Stimulated activated CD8-positive, alpha-beta memory T cell treated with anti-CD3 and anti-CD28 coated beads, Interleukin-15, amount 100 ng/mL, for 24 hours (primary cell): ENCODE data around the gene ABI3BP.

Source experiments
- DNase-seq: peaks from one replicate; pipeline ENCODE4 v3.0.0-alpha.2; 2020; ENCODE audit warnings: low read depth

Gene ABI3BP

DNA sequence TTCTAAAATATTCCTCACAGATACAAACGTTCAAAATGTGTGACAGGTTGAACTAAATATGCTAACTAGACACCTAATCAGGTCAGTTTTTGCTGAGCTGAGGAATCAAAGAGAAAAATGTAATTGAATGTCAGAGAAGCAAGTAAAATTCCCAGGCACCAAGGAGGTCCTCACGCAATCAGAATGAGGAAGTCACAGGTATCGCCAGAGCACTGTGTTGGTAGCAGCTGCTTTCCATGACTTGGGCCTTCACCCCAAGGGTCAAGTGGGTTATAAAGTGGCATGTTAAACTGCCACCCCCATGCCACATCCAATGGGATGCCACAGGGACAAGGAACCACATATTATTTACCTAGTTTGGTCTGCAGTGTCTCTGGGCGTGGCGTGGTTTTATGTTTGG, 158.9 kb downstream of the ABI3BP start:
- DNase-seq = no peak

DNA sequence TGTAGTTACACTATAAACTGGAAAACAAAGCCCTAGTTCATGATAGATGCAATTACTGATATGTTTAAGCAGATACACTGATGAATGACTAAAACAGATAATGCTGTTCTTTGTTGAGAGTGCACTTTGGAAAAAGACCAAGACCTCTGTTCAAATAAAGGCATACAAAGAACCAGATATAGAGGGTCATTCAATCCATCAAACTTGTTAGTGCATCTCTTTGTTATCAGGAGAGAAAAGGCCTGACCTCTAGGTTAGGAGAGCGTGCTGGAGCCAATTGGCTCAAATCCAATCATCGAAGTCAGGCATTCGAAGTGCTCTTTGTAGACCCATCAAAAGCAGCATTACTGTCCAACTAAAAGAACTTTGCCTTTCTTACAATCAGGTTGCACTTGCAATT, 159.7 kb downstream of the ABI3BP start:
- no peak for DNase-seq

- DNase-seq = no peak
Observed at GRCh38 chr3:100831629-100832028, 161.6 kb downstream of the ABI3BP start.

- no peak for DNase-seq
Observed at GRCh38 chr3:100830931-100831330, 162.3 kb downstream of the ABI3BP start.

DNA sequence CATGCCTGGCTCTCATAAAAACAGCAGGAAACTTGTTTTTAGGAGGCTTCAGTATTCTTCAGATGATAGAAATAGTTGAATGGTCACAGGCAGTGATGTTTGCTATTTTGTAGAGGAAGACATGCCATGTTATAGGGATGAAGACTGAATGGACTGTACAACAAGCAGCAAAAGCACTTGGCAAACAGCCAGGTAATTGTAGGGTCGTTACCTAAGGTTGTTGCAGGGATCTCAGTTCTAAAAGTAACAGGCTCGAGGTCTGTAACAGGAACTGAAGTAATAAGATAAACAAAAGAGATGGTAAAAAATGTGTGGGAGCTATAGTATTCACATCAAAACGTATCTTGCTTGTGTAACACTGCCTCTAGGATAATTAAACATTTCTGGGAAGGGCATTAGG, 167.6 kb downstream of the ABI3BP start:
- no peak for DNase-seq

DNA sequence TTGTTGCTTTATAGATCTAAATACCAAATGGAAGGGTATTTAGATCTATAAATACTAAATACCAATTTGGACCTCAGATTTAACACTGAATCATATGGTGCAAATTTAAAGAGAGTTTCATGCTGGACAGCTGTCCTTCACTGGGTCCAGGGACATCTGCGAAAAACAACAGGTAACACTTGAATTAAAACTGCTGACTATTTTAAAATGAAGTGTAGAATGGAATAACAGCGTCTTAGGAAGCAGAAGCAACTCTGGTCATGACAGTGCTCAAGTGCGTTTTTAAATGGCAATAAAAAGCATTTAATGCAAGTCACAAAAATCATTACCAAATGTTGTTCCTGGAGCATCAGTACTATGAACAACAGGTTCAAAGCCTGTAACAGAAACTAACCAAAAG, 177.6 kb downstream of the ABI3BP start:
- DNase-seq = no peak

DNA sequence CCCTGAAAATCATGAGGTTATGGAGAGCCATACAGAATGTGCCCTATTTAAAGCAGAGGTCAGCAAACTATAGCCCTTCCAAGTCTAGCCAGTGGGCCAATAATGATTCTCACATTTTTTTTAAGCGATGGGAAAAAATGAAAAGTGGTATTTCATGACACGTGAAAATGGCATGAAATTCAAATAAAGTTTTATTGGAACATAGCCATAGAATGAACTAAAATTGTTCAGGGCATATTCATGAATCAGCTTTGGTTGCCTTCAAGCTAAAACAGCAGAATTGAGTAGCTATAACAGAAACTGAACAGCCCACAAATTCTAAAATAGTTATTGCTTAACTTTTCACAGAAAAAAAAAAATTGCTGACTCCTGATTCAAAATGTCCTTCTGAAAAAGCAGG, 179.4 kb downstream of the ABI3BP start:
- DNase-seq = no peak

GRCh38 chr3:100811779-100812507, 181.3 kb downstream of the ABI3BP start:
- DNase-seq = no peak

DNA sequence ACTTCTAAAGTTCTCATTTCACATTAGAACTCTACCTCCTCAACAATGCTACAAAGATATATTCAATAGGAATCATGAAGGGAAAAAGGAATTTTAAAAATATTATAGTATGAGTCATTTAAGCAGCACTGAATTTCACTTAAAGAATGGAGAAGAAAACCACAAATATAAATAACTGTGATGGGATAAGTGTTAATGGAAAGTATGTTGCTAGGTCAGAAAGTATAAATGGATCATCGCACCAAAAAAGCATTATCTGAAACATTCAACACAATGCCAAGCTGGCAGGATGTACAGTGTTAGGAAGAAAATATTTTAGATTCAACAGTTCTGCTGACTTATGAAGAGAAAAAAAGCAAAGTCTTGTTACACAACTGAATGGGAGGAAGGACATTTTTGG, 182.6 kb downstream of the ABI3BP start:
- no peak for DNase-seq

DNA sequence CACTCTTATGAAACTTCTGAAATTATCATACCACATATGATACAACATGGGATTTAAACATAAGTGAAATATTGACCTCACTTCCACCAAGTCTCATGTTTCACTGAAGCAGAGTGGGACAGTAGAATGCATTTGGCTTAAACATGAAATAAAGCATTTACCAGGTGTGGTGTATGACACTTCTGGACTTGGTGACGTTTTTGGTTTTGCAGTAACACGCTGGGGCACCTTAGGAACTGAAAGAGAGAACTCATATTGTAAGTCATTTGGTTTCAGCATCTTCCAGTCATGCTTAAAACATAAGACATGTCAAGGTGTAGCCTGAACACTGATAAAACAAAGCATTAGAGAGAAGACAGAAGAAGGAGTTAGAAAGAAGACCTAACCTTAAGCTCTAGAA, 188.6 kb downstream of the ABI3BP start:
- DNase-seq = no peak

DNA sequence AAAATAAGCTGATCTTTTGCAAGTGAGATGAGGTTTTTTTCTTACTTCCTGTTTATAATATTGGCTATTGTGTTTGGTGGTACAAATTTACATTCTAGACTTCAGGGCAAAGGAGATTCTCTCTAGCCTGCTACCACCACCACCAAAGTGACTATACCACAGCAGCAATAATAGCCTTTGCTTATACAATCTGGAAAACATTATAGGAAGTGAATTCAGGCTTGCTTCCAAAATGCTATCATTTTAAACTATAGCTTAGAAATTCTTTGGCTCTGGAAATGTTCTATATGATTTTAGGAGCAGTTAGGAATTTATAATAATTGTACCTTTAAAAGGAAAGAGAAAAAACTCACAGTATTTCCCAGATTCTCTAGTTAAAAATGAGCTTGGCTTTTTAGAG, 189.5 kb downstream of the ABI3BP start:
- no peak for DNase-seq

- no peak for DNase-seq
Observed at GRCh38 chr3:100802126-100802525, 191.1 kb downstream of the ABI3BP start.

GRCh38 chr3:100798012-100798411, 195.2 kb downstream of the ABI3BP start:
- no peak for DNase-seq

DNA sequence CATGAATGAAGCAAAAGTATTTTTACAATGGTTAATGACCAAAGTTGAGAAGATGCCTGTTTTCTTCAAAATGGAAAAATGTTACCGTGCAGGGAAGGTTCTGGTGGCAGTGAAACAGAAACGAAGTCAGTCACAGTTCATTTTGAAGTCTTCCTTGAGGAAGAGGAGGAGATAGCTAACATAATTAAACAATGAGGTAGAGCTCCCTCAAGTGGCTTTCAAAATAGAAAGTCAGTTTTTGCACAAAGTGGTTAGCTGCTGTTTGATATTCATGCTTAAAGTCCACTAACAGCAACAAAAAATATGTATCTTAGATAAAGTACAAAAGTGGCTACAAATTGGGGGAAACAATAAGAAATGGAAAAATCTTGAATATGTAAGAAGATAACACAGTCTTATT, 196.7 kb downstream of the ABI3BP start:
- DNase-seq = no peak

GRCh38 chr3:100789579-100789978, 203.6 kb downstream of the ABI3BP start:
- no peak for DNase-seq

GRCh38 chr3:100783619-100784018, 209.6 kb downstream of the ABI3BP start:
- no peak for DNase-seq

DNA sequence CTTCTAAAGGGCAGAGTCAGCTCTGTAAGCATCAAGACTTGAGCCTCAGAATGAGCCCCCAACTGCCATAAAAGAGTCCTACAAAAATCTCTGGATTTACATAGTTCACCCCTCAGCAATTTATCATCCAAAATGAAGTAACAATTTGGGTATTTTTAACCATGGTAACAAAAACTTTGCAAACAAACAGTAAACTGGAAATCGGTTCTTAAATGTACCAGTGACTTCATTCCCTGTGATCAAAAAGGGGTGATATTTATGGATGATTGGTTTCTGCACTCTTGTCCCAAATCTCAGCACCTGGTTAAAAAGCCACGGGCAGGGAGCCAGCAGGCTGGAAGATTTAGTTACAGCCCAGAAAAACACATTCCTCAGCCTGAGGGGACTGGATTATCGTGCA, 210.3 kb downstream of the ABI3BP start:
- DNase-seq = no peak

GRCh38 chr3:100782348-100782747, 210.9 kb downstream of the ABI3BP start:
- DNase-seq = no peak

- DNase-seq = no peak
Observed at GRCh38 chr3:100781301-100781700, 211.9 kb downstream of the ABI3BP start.

- no peak for DNase-seq
Observed at GRCh38 chr3:100780071-100780622, 213.1 kb downstream of the ABI3BP start.

- no peak for DNase-seq
Observed at GRCh38 chr3:100779480-100779879, 213.7 kb downstream of the ABI3BP start.

DNA sequence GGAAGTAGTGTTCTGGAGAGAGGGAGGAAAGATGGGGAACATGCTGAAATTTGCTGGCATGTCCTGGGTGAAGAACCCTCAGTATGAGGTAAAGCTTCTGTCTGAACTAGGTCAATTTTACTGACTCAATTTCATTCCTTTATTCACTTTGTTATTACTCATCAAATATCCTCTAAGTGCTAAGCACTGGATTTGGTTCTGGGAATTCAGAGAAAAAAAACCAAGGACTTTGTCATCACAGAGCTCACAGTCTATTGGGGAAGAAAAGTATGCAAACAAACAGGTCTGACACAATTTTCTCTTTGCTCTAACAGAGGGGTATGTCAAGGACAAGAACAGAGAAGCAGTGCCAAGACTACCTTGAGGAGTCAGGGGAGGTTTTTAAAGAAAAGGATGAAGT, 215.9 kb downstream of the ABI3BP start:
- no peak for DNase-seq

DNA sequence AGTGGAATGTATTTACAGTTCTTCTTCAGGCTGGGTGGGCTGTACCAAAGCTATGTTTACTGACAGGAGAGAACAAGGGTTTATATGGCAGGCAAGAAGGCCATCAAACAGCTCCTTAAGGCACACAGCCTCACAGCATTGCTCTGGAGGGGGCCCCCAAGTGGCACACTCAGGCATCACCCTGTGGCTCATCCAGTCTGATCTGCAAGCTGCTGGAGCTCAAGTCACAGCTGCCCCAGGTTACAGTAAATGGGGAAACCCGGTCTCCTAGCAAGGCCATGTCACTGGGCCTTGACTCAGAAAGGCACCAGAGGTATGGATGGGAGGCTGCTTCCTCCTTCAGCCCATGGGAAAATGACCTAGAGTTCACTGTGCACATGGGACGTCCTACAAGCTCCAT, 216.5 kb downstream of the ABI3BP start:
- no peak for DNase-seq

- DNase-seq = no peak
Observed at GRCh38 chr3:100776097-100776729, 217.0 kb downstream of the ABI3BP start.
